Activated T-cell treated with anti-CD3 and anti-CD28 coated beads for 24 hours (primary cell): ENCODE data around the gene ADK.
"Not testable (repeated sequence)": the region's sequence is repeated elsewhere in the genome, so short reads cannot be mapped to it uniquely, and the experiment has no call there.

Experiments
- DNase-seq: peaks from one replicate; pipeline ENCODE4 v3.0.0-alpha.2; 2020; ENCODE audit warnings: low read depth

ADK gene

DNA sequence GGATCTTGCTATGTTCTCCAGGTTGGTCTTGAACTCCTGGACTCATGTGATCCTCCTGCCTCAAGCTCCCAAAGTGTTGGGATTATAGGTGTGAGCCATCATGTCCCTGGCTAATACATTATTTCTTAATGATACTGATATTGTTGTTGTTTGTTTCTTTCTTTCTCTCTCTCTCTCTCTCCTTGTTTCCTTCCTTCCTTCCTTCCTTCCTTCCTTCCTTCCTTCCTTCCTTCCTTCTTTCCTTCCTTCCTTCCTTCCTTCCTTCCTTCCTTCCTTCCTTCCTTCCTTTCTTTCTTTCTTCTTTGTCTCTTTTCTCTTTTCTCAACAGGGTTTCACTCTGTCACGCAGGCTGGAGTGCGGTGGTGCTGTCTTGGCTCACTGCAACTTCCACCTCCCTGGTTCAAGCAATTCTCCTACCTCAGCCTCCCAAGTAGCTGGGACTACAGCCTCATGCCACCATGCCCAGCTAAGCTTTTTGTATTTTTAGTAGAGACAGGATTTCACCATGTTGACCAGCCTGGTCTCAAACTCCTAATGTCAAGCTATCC, 149.1 kb downstream of the ADK start:
- DNase-seq, result not testable (repeated sequence)

DNA sequence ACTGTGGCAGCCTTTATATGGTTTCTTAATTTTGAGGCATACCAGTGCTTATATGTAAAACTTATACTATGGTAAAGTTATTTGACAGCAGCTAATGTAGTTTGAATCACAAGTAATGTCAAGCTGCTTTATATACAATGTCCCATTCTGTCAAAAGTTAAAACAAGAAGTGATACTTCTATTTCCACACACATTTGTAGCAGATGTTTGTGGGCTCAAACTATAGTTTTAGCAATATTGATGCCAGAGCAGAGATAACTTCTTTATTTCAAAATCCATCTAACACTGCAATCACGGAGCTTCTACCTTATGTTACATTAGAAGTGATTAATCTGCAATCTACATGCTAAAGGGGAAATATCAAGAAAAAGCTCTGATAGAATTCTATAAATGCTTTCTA, 149.6 kb downstream of the ADK start:
- no peak for DNase-seq

DNA sequence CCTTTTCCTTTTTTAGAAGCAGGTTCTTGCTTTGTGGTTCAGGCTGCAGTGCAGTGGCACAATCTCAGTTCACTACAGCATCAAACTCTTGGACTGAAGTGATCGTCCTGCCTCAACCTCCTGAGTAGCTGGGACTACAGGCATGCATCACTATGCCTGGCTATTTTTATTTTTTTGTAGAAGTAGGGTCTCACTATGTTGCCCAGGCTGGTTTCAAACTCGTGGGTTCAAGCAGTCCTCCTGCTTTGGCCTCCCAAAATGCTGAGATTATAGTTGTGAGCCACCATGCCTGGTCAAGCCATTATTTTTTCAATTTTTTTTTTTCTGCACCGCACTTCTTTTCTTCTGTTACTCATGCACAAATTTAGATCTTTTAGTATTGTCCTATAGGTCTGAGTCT, 154.7 kb downstream of the ADK start:
- no peak for DNase-seq

DNA sequence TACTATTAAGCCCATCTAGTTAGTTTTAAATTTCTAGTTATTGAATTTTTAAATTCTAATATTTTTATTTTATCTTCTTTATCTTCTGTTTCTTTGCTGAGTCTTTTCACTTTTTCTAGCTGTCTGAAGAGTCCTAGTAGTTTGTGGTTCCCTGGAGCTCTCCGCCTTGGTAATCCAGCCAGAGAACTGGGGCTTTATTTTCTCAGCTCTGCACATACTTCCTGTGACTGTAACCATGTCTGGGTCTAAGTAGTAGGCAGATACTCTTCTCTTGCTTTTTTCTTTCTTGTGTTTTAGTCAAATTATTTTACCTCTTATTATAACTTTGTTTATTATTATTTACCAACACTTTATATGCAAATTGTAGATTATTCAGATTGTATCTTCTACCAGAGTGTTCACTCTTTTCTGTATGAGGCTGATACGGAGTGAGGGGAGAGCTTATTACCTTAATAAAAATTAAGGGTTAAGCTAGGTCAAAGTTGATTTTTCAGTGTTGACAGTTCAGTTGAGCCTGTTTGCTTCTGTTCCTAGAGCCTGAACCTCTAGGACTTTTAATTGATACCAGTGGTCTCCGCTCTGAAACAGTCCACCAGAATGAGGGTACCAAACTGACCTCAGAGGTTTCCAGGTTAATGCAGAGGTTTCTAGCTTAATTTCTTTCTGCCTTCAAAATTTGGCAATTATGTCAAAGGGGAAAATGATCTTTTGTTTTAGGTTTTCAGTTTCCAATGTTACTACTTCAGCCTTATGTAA, 155.4 kb downstream of the ADK start:
- DNase-seq, result no peak

DNA sequence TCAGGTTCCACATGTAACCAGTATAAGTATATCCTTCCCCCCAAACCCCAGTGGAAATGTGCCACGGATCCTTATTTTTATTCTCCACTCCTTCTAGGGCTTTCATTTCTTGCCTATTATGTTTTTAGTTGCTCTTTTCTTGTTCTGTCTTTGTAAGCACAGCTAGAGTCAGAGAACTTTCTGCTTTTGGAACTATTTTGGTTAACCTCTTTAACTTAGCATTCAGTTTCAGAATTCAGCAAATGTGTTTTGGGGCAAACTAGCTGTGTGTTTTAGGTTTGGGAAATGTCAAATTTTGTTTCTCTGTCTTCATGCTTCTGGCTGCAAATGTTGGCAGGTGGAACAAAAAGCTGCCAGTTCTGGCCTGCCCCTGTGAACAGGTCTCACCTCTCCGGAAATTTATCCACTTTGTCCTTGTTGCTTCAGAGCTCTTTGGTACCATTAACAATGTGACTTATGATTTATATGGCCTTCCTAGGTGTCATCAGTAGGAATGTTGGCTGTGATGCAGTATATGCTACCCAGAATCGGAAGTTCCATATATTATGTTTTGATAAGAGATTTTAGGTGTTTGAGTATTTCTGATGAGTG, 156.1 kb downstream of the ADK start:
- DNase-seq, result no peak

DNA sequence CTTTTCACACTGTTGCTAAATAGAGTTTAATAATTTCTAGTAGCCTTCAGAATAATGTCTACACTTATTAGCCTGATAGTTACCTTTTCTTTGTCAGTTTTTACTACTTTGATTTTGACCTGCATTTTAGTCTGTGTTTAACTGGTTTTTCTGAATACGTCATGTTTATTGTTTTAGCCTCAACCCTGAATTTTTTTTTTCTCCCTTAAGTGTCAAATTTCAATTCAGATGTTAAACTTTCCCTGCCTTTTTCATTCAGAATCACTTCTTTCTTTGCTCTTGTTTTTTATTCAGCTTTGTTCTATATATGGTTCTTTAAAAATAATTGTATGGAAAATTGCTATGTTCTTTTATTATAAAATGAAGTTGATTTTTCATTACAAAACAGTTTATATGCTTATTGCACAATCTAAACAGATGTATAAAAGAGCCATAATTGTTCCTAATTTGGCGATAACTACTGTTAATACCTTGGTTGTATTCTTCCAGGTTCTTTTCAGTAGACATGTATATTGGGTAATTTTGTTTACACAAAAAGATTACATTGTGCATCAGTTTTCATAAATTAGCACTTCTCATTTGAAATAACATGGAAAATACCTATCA, 159.7 kb downstream of the ADK start:
- DNase-seq, result no peak

DNA sequence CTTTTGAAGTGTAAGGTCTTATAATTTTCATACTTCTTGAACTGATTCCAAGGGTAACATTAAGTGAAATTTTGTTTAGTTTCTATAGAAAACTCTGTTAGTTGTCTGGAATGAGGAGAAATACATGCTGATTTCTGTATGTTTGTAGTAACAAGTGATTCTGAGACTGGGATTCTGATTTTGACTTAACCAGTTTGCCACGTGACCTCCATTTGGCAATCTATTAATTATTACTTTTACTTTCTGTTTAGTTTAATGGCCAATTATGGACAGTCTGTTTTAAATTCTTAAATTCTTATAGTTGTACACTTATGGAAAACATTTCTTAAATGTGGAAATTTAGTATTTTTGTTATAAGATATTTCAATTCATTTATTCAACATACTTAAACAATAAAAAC, 163.1 kb downstream of the ADK start:
- DNase-seq, result no peak

DNA sequence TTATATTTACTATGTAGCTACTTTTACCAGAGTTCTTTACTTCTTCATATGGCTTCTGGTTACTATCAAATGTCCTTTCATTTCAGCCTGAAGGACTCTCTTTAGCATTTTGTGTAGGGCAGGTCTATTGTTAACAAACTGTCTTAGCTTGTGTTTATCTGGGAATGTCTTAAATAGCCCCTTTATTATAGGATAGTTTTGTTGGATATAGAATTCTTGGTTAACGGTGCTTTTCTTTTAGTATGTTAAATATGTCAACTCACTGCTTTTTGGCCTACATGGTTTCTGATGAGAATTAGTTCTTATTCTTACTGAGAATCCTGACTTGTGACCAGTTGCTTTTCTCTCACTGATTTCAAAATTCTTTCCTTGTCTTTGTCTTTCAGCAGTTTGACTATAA, 169.0 kb downstream of the ADK start:
- no peak for DNase-seq

DNA sequence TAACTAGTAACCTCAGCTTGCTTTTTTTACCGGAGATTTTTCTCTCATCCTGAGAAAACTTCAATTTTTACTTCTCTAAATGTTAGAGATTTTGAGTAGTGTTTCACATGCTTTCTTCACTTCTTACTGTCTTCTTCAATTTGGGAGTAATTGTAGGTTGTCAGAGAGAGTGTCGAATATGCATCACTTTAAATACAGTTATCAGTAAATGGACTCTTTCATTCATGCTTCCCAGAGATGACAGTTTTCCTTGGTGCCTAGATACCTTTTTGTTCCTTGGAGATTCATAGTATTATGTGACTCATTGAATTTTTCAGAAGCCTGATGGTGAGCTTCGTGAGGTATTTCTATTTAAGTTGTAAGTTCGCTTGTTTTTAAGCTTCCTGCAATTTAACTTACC, 169.7 kb downstream of the ADK start:
- DNase-seq, result no peak

DNA sequence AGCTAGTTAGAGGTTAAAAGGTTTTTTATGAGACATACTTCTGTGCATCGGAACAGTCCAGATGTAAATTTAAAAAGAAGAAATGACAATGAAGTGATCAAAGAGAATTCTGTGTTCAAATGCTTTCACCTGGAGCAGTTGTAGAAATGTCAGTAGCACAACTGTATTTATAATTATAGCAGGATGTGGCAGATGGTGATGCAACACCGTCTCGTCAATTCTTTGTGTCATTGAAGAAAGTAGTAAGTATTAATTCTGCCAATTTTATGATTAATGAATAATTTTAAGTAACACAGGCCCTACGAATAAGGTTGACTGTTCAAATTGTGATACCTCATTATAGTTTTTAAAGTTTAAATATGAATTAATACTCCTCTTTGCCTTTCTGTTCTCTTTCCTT, 171.1 kb downstream of the ADK start:
- DNase-seq, result no peak

DNA sequence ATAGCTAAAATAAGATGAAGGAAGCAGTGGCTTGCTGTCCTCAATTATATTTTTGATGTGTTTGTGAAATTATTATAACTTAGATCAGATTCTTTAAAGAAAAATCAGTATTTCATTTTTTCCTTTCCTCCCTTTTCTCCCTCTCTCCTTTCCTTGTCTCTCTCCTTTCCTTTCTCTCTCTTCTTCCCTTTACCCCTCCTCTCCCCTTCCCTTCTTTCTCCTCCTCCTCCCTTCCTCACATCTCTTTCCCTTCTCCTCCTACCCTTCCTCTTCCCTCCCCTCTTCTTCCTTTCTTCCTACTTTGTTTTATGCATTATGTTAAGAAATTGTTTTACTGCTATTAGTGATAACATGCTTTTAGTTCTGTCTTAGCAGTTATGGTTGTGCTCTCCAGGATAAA, 171.5 kb downstream of the ADK start:
- no peak for DNase-seq

DNA sequence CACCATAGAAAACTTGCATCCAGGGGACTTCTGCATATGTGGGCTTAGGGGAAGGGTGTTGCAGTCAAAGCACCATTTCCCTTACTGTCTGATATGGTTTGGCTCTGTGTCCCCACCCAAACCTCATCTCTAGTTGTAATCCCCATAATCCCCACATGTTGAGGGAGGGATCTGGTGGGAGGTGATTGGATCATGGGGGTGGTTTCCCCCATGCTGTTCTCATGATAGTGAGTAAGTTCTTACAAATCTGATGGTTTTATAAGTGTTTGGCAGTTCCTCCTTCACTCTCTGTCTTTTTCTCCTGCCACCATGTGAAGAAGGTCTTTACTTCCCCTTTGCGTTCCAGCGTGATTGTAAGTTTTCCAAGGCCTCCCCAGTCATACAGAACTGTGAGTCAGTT, 177.4 kb downstream of the ADK start:
- no peak for DNase-seq

DNA sequence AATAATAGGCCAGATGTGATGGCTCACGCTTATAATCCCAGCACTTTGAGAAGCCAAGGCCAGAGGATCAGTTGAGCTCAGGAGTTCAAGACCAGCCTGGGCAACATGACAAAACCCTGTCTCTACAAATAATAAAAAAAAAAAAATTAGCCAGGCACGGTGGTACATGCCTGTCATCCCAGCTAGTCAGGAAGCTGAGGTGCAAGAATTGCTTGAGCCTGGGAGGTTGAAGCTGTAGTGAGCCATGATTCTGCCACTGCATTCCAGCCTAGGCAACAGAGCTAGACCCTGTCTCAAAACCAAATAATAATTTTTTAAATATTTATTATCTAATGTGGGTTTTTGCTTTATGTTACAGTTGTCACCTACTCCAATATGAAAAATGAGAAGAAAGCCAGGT, 178.9 kb downstream of the ADK start:
- no peak for DNase-seq

DNA sequence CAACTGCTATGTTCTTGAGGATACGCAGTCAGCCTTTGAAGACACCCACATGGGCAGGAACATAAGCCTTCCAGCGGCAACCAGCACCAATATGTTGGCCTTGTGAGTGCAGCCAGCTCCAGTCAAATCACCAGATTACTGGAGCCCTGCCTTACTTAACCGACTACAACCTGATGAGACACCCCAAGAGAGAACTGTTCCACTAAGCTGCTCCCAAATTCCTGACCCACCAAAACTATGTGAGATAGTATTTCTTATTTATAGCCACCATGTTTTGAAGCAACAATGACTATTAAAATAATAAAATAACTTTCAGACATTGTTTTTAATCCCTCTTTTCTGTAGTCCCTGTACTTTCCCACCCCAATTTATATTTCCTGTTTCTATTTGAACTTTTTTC, 179.6 kb downstream of the ADK start:
- DNase-seq, result no peak

DNA sequence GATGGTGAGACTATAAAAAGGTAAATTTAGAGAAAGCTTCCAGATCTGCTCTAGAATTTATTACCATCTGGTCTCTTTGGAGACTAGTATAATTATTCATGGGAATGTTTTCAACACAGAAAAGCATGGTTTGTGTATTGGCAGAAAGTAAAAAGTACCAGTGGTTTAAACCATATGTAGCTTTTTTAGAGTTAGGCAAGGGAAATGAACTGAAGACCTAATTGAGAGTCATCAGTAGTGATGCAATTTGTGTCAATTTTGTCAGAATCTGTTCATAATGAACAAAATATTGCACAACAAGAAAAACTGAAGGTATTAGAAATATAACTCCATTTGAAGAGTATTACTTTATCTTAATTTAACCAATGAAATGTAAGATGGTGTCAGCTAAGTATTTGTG, 181.4 kb downstream of the ADK start:
- no peak for DNase-seq

DNA sequence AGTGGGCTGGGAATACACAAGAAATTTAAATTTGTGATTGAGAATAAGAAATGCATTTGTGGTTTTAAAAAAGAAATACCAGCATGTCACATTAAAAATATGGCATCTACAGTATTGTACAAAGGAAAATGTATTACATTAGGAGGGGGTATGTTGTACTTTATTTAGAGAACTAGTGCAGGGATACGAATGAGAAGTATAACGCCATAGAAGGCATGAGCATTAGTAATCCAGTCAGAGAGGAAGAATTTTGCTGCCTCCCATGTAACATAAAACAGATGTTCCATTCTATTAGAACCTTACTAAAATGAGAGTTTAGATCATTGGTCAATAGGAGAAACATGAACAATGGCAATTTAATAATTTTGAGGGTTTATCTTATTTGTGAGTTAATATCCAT, 182.2 kb downstream of the ADK start:
- DNase-seq, result no peak

DNA sequence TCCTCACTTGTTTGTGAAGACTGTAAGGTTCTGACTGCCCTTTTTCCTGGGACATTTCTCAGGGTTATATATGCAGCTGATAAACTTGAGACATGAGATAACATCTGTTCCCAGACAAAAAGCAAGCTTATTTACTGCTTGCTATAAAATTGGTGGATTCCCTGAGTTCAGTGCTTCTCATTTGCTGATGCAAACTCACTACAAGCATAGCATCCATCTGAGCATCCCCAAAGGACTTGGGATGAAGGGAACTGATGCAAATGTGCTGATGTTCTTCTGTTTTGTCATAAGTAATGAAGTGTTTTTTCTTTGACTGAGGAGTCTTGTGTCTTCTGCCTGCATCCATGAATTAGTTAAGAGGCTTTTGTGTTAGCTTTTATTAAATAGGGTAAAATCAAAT, 183.2 kb downstream of the ADK start:
- DNase-seq, result no peak

DNA sequence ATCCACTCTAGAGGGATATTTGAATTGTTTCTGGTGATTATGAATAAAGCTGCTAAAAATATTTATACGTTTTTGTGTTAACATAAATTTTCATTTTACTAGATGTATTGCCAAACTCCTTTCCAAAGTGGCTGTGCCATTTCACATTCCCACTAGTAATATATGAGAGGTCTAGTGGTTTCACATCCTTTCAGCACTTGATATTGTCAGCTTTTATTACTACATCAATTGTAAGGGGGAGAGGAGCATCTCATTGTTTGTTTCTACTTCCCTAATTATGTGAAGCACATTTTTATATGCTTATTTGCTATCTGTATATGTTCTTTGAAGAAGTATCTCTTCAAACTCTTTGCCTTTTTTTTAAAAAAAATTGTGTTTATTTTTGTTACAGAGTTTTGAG, 184.5 kb downstream of the ADK start:
- DNase-seq, result no peak

DNA sequence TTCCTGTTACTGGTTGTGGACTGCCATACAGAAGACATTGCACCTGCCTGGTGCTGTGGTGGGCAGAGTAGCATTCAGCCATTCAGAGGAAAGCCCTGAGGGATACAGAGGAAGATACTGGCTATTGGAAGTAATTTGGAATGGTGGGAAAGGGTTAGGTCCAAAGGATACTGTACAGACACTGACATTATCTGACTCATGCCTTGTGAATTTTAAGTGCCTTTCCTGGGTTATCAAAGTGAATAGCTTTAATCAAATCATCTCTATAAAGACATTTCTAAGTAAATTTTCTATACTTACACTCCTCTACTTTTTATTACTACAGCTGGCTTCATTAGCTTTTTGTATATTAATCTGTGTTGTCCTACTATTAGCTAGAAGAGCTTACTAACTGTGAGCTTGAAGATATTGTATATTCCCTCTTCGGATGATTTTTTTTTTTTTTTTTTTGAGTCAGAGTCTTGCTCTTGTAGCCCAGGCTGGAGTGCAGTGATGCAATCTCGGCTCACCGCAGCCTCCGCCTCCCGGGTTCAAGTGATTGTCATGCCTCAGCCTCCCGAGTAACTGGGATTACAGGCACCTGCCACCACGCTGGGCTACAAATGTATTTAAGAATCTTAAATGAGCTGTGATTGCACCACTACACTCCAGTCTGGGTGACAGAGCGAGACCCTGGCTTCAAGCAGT, 186.5 kb downstream of the ADK start:
- no peak for DNase-seq

DNA sequence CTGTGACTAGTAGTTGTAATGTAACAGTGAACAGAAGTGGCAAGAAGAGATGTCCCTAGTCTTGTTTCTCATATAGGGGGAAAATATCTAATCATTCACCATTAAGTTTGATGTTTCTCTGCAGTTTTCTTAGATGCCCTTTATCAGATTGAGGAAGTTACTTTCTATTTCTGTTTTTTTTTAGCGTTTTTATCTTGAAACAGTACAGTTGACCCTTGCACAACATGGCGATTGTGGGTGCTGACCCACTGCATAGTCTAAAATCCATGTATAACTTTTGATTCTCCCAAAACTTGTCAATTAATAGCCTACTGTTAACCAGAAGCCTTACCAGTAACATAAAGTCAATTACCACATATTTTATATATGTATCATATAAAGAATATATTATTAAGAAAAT, 192.0 kb downstream of the ADK start:
- no peak for DNase-seq

DNA sequence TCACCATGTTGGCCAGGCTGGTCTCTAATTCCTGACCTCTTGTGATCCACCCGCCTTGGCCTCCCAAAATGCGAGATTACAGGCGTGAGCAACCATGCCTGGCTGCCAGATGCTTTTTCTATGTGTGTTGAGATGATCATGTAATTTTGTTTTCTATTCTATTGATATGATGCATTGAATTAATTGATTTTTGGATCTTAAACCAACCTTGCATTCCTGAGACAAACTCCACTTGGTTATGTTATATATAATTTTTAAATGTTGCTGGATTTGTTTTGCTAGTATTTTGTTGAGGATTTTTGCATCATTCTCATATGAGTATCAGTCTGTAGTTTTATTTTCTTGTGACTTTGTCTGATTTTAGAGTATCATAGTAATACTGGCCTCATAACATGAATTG, 192.8 kb downstream of the ADK start:
- DNase-seq, result no peak

DNA sequence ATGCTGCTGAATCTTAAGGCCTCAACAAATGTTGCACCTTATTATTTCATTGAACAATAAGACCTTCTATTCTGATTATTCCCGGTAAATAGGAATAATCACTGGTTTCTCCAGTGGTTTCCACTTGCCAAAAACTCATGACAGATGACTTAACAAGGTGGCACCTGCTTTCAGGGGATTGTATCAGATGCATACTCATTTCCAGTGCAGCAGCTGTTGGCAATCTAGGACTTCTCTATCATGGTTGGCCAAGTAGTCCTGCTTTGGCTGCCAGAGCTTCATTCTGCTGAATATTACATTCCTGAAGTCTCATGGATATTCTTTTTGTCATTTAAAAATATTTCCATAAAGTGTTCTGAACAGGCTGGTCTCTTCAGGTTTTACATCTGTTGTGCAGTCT, 193.3 kb downstream of the ADK start:
- no peak for DNase-seq

DNA sequence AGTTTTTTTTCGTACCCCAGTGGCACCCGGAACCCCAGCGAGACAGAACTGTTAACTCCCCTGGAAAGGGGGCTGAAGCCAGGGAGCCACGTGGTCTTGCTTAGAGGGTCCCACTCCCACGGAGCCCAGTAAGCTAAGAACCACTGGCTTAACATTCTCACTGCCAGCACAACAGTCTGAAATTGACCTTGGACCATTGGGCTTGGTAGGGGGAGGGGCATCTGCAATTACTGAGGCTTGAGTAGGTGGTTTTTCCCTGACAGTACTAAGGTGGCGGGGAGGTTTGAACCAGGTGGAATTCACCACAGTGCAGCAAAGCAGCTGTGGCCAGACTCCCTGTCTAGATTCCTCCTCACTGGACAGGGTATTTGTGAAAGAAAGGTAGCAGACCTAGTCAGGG, 196.5 kb downstream of the ADK start:
- DNase-seq, result no peak
